Activated naive CD8-positive, alpha-beta T cell treated with anti-CD3 and anti-CD28 coated beads, Interleukin-2, amount 10 ng/mL, durations not matched to agents 7 days and 5 days (primary cell): ENCODE results near the gene SERTM2. TPM values are rescaled to one million over a fixed set of nuclear protein-coding genes. Genes with fewer than 3 reads are reported as not detected.
"Not testable (repeated sequence)": the region's sequence is repeated elsewhere in the genome, so short reads cannot be mapped to it uniquely, and the experiment has no call there.

ENCODE experiments used
- ATAC-seq: fragments of 150-1000 bp; cut with Tn5 transposase; one replicate; pipeline ENCODE4 v1.10.0; 2021; ENCODE audit warnings: low read depth, moderate library complexity
- POLR2A ChIA-PET: fragments of 350-600 bp; sonication (Branson Sonifier 250); formaldehyde crosslinking; loops from one replicate; lab custom pipeline; 2021; ENCODE audit warnings: antibody characterized with exemption; lab: Charles Lee
- DNase-seq: peaks from one replicate; pipeline ENCODE4 v3.0.0; 2021
- H3K27ac Mint-ChIP-seq: one replicate; pipeline ENCODE4 v1.8.0; 2022; ENCODE audit warnings: mild to moderate bottlenecking, mixed read lengths
- H3K27me3 Mint-ChIP-seq: one replicate; pipeline ENCODE4 v1.8.0; 2022; ENCODE audit warnings: mild to moderate bottlenecking, moderate library complexity, mixed read lengths
- H3K36me3 Mint-ChIP-seq: one replicate; pipeline ENCODE4 v1.8.0; 2021; ENCODE audit warnings: mild to moderate bottlenecking, mixed read lengths
- H3K4me1 Mint-ChIP-seq: one replicate; pipeline ENCODE4 v1.8.0; 2021; ENCODE audit warnings: mixed read lengths
- H3K4me3 Mint-ChIP-seq: one replicate; pipeline ENCODE4 v1.8.0; 2022; ENCODE audit warnings: mild to moderate bottlenecking, moderate library complexity, mixed read lengths
- H3K9me3 Mint-ChIP-seq: one replicate; pipeline ENCODE4 v1.8.0; 2021; ENCODE audit warnings: mixed read lengths
- total RNA-seq, 2 experiments: library from RNA; stranded (reverse); gene quantifications; one replicate each; pipeline ENCODE4 v1.2.3, GENCODE V29; 2021

The SERTM2 gene
- total RNA-seq, 2 experiments from 2014 or later = not detected

DNA sequence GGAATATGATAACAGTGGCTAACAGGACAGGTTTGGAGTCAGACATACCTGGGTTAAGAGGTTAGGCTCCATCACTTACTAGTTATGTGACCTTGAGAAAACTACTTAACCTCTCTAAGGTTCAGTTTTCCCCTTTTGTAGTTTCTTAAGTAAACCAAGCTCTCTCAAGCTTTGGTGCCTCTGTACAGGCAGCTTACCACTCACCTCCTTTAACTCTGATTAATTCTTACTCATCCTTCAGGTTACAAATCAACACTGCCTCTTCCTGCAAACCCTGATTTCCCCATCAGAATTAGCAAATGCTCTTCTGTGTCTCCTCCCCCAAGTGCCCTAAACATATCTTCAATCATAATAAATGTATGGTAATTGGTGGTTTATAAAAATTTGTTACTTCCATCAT is 3.5 kb upstream of the SERTM2 start:
- H3K9me3 Mint-ChIP-seq = no peaks in the 10 kb centered on the region
- peaks cover 9% of the 10 kb centered on the region for H3K27me3 Mint-ChIP-seq
- DNase-seq (no peak), ATAC-seq (no peak)
- no peak overlapping the region for H3K27ac Mint-ChIP-seq
- H3K4me1 Mint-ChIP-seq = peaks cover 2% of the 10 kb centered on the region
- no peaks in the 10 kb centered on the region for H3K36me3 Mint-ChIP-seq
- H3K4me3 Mint-ChIP-seq = no peak overlapping the region
- POLR2A ChIA-PET = no interaction called here

DNA sequence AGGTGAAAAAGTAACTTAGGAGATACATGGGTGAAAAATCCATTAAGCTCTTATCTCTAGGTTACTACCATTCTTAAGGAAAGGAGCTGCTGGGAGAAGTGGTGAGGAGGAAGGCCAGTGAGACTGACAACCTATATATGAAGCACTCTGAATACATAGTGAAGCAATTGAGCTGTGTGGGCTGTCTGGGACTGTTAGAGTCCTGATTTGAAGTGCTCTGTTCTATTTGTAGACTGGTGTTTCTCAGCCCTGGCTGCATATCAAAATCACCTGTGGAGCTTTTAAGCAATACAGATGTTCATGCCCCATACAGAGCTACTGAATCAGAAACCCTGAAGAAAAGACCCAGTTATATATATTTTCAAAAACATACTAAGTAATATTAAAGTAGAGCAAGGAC is 3.9 kb downstream of the SERTM2 start:
- H3K4me1 Mint-ChIP-seq = no peaks in the 10 kb centered on the region
- ATAC-seq = no peak
- no peaks in the 10 kb centered on the region for H3K27me3 Mint-ChIP-seq
- no peaks in the 10 kb centered on the region for H3K9me3 Mint-ChIP-seq
- DNase-seq = no peak
- H3K4me3 Mint-ChIP-seq = no peak overlapping the region
- no peaks in the 10 kb centered on the region for H3K36me3 Mint-ChIP-seq
- POLR2A ChIA-PET = no interaction called here
- H3K27ac Mint-ChIP-seq = no peak overlapping the region

DNA sequence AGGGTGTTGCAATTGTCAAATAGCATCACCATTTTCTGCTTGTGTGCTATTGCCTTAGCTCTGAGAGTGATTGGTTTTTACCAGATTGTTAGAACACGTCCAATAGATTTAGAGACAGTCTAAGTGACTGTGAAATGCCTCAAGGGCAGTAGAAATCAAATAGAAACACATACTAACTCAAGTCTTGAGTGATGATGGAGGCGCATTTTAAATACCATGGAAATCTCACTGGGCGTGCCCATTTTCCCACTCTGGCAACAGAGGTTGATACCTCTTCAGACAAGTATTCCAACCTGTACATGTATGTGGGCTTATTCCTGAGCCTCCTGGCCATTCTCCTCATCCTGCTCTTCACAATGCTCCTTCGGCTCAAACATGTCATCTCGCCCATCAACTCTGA is 7.2 kb downstream of the SERTM2 start:
- no peak for DNase-seq
- H3K4me1 Mint-ChIP-seq = no peaks in the 10 kb centered on the region
- POLR2A ChIA-PET = no interaction called here
- H3K36me3 Mint-ChIP-seq = no peaks in the 10 kb centered on the region
- ATAC-seq = no peak
- H3K4me3 Mint-ChIP-seq = no peak overlapping the region
- no peak overlapping the region for H3K27ac Mint-ChIP-seq
- H3K9me3 Mint-ChIP-seq = no peaks in the 10 kb centered on the region
- no peaks in the 10 kb centered on the region for H3K27me3 Mint-ChIP-seq

DNA sequence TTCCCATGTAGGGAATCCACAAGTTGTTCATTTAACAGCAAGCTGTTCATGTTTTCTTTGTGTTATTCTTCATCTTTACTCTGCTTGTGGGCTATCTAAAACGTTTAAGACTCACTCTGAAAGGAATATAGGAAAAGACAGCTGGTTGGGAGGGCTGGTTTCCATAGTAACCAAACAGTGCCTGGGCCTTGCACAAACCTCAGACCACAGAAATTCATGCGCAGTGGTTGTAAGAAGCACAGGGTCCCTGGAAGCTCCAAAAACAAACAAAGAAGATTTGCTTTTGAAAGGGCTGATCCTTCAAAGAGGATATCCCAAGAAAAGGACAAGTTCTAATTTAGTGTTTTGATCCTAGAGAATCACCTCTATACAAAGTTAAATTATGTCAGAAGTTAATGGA is 7.8 kb downstream of the SERTM2 start:
- Mint-ChIP-seq H3K9me3 (no peaks in the 10 kb centered on the region), H3K4me1 (no peaks in the 10 kb centered on the region), H3K36me3 (no peaks in the 10 kb centered on the region), H3K27me3 (no peaks in the 10 kb centered on the region), H3K27ac (no peak overlapping the region), H3K4me3 (no peak overlapping the region)
- POLR2A ChIA-PET = no interaction called here
- DNase-seq (no peak), ATAC-seq (no peak)

DNA sequence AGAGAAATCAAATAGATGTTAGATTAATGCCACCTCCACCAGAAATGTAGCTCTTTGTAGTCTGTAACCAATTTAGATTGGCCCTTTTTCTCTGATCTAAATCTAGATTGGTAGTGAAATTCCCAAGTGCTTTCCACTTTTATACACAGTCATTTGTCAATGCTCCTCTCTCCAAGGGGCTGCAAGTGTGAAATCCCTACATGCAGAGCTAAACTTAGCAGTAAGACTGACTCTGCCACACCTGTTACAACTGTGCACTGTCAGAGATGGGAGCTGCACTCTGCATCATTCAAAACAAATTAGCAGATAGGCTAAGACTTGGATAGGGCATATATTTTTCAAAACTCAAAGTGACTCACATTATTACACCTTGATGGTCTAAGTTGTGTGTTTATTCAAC is 9.1 kb downstream of the SERTM2 start:
- no peaks in the 10 kb centered on the region for H3K4me1 Mint-ChIP-seq
- POLR2A ChIA-PET = no interaction called here
- H3K9me3 Mint-ChIP-seq = no peaks in the 10 kb centered on the region
- H3K36me3 Mint-ChIP-seq = no peaks in the 10 kb centered on the region
- no peaks in the 10 kb centered on the region for H3K27me3 Mint-ChIP-seq
- no peak overlapping the region for H3K27ac Mint-ChIP-seq
- DNase-seq (no peak), ATAC-seq (no peak)
- no peak overlapping the region for H3K4me3 Mint-ChIP-seq

DNA sequence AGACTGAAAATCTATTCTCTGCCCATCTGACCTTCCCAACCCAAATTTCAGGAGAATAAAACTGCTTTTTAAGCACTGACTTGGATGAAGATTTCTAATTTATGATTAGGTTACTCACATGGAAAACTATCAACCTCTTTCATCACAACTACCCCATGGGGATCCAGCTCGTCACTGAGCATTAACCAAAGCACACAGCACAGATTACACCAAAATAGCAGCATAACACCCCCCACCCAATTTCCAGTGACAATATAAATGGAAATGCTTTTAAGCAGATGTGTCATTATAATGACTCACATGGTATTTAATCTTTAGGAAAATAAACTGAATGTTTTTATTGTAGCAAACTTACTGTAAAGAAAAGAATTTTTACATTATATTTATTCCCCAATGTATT is 9.7 kb downstream of the SERTM2 start:
- no peak overlapping the region for H3K4me3 Mint-ChIP-seq
- ATAC-seq (no peak), DNase-seq (no peak)
- POLR2A ChIA-PET = no interaction called here
- no peaks in the 10 kb centered on the region for H3K27me3 Mint-ChIP-seq
- H3K4me1 Mint-ChIP-seq = no peaks in the 10 kb centered on the region
- H3K36me3 Mint-ChIP-seq = no peaks in the 10 kb centered on the region
- no peaks in the 10 kb centered on the region for H3K9me3 Mint-ChIP-seq
- no peak overlapping the region for H3K27ac Mint-ChIP-seq

DNA sequence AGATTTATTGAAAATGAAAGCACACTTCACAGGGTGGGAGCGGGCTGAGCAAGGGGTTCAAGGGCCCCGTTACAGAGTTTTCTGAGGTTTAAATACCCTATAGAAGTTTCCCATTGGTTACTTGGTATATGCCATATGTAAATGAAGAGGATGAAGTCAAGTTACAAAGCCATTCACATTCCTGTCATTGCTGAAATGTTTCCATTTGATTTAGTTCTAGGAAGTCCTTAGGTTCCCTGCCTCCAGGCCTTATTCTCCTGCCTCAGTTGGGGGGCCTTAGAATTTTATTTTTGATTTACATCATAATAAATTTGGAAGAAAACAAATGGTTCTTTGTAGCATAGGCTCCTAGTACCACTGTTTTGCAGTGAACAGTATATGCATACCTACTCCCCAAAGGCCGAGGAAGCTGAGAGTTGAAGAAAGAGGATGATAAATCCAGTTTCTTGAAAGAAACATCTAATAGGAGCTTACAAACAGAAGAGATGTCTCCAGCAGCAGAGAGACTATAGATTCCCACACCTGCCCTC is 31.8 kb downstream of the SERTM2 start:
- Mint-ChIP-seq H3K27me3 (no peaks in the 10 kb centered on the region), H3K4me1 (no peaks in the 10 kb centered on the region), H3K4me3 (no peak overlapping the region), H3K27ac (no peak overlapping the region), H3K9me3 (no peaks in the 10 kb centered on the region), H3K36me3 (no peaks in the 10 kb centered on the region)
- DNase-seq (no peak), ATAC-seq (no peak)
- POLR2A ChIA-PET = no interaction called here

DNA sequence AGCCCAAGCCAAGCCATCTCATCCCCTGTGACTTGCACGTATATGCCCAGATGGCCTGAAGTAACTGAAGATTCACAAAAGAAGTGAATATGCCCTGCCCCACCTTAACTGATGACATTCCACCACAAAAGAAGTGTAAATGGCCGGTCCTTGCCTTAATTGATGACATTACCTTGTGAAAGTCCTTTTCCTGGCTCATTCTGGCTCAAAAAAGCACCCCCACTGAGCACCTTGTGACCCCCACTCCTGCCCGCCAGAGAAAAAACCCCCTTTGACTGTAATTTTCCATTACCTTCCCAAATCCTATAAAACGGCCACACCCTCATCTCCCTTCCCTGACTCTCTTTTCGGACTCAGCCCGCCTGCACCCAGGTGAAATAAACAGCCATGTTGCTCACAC is 37.8 kb downstream of the SERTM2 start:
- POLR2A ChIA-PET, DNase-seq, H3K4me1 Mint-ChIP-seq, H3K9me3 Mint-ChIP-seq, ATAC-seq, H3K36me3 Mint-ChIP-seq, H3K27me3 Mint-ChIP-seq, H3K4me3 Mint-ChIP-seq, H3K27ac Mint-ChIP-seq: not testable (repeated sequence)

DNA sequence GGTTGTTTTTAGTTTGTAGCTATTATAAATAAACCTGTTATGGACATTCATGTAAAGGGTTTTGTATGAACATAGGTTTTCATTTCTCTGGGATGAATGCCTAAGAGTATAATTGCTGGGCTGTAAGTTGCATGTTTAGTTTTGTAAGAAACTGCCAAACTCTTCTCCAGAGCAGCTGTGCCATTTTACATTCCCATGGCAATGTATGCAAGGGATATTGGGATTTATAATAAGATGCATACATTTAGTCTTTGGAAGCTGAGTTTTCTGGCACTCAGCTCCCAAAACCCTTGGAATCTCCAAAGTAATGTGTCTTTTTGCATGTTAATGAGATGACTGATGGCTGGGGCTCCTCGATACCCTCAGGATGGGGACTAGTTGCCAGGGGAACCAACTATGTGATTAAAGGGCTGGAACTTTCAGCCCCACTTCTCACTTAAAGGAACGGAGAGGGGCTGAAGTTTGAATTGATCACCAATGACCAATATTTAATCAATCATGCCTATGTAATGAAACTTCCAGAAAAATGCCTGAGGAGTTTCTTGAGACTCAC is 44.0 kb downstream of the SERTM2 start:
- Mint-ChIP-seq H3K9me3 (no peaks in the 10 kb centered on the region), H3K4me3 (no peak overlapping the region), H3K27ac (no peak overlapping the region), H3K36me3 (no peaks in the 10 kb centered on the region), H3K4me1 (no peaks in the 10 kb centered on the region), H3K27me3 (no peaks in the 10 kb centered on the region)
- no peak for DNase-seq
- POLR2A ChIA-PET = no interaction called here
- no peak for ATAC-seq

DNA sequence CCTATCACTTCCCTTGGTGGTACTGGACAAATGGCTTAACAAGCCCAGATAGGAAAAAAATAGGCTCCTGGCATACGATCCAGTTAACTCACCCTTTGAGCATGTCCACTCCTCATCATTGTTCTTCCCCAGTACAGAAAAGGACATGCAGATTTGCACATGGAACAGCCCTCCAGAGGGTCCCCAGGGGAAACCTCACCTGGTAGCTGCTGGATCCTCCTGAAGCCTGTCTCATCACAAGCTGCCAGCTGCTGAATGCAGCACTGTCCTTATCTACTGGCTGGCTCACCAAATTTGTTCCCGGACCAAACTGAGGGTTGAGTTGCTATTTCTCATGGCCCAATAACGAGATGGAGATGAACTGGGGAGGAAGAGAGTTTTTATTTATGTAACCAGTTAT is 49.4 kb downstream of the SERTM2 start:
- POLR2A ChIA-PET = no interaction called here
- no peaks in the 10 kb centered on the region for H3K27me3 Mint-ChIP-seq
- H3K9me3 Mint-ChIP-seq = no peaks in the 10 kb centered on the region
- no peaks in the 10 kb centered on the region for H3K4me1 Mint-ChIP-seq
- no peaks in the 10 kb centered on the region for H3K36me3 Mint-ChIP-seq
- H3K27ac Mint-ChIP-seq = no peak overlapping the region
- DNase-seq (no peak), ATAC-seq (no peak)
- no peak overlapping the region for H3K4me3 Mint-ChIP-seq

DNA sequence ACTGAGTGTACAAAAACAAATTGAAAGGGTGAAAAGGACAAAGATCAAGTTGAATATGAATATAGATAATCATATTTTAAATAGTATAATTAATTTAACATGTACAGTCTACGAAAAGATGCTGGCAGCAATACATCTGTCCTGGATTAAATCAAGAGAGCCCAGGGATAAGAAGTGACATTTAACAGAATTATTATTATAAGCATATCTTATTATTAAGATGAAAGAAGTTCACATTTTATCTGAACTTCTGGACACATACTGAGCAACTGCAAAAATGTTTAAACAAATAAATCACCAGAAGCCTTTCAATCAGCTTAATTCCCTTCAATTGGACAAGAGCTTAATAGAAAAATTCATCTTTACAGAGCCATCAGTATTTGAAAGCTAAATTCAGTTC is 50.4 kb downstream of the SERTM2 start:
- POLR2A ChIA-PET = no interaction called here
- no peak overlapping the region for H3K4me3 Mint-ChIP-seq
- H3K4me1 Mint-ChIP-seq = no peaks in the 10 kb centered on the region
- no peak overlapping the region for H3K27ac Mint-ChIP-seq
- ATAC-seq (no peak), DNase-seq (no peak)
- H3K36me3 Mint-ChIP-seq = no peaks in the 10 kb centered on the region
- no peaks in the 10 kb centered on the region for H3K9me3 Mint-ChIP-seq
- H3K27me3 Mint-ChIP-seq = no peaks in the 10 kb centered on the region

DNA sequence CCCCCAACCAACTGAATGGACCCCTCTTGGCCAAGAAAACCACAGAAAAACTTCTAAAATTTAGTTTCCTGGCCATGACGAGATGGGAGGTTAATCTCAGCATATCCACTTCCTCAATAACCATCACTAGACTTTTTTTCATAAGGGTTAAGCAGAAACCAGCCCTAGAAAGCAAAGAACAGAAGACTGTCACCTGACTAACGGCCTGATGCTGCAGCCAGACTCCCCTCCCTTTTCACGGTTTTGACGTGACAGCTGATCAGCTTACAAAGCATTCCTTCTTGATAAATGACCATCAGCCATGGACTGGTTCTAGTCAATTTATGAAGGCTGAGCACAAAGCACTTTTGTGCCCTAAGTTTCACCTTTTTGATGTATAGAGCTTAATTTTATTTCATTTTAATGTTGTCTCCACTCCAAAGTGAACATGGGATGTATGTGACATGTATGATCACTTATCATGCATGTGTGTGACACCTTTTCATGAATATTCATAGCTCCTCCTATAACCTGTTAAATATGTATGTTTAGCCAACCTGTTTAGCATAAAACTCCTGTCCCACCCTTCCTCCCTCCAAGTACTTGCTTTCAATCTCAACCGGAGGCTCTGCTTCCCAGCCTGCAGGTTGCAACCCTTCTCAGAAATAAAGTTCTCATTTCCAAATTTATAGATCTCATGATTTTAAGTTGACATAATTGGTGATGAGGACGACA is 56.3 kb downstream of the SERTM2 start:
- no peaks in the 10 kb centered on the region for H3K27me3 Mint-ChIP-seq
- POLR2A ChIA-PET = no interaction called here
- no peaks in the 10 kb centered on the region for H3K9me3 Mint-ChIP-seq
- H3K4me3 Mint-ChIP-seq = no peak overlapping the region
- DNase-seq (no peak), ATAC-seq (no peak)
- H3K4me1 Mint-ChIP-seq = no peaks in the 10 kb centered on the region
- no peak overlapping the region for H3K27ac Mint-ChIP-seq
- H3K36me3 Mint-ChIP-seq = no peaks in the 10 kb centered on the region

DNA sequence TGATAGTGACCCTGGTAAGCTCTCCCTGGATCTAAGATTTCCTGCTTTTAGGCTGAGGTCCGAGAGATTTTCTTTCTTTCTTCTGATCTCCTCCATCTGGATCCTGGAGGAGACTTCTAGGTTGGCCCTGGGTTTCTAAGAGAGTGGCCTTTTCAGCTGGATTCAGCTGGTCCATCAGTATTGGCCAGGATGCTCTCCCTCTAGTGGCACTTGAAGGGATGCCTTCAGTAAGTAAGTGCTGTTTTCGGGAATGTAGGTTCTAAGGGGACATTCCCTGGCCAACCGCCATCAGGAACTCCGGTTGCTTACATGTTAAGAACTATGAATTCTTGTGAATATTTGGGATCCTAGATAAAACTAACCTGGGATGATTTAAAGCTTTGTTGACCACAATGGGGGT is 56.9 kb downstream of the SERTM2 start:
- H3K4me3 Mint-ChIP-seq = no peak overlapping the region
- no peaks in the 10 kb centered on the region for H3K9me3 Mint-ChIP-seq
- no peak overlapping the region for H3K27ac Mint-ChIP-seq
- H3K36me3 Mint-ChIP-seq = no peaks in the 10 kb centered on the region
- no peaks in the 10 kb centered on the region for H3K4me1 Mint-ChIP-seq
- no peaks in the 10 kb centered on the region for H3K27me3 Mint-ChIP-seq
- no peak for ATAC-seq
- POLR2A ChIA-PET = no interaction called here
- DNase-seq = no peak

DNA sequence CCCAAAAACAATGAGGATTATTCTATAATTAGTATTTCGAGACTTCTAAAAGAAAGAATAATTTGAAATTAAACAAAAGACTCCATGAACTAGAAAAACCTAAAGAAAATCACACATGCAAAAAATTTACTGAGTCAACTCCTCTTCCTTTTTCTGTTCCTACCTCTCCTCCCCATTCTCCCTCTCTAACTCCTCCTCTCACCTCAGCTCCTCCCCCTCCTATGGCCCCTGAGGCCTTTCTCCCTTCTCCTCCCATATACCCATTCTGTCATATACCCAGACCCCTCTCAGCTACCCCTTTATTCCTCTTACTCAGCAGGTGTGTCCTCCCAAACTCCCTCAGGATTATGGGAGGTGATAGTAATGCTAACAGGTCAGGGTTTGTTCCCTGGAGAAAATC is 57.4 kb downstream of the SERTM2 start:
- POLR2A ChIA-PET = no interaction called here
- H3K4me3 Mint-ChIP-seq = no peak overlapping the region
- H3K9me3 Mint-ChIP-seq = no peaks in the 10 kb centered on the region
- no peak for DNase-seq
- no peaks in the 10 kb centered on the region for H3K36me3 Mint-ChIP-seq
- H3K4me1 Mint-ChIP-seq = no peaks in the 10 kb centered on the region
- no peak overlapping the region for H3K27ac Mint-ChIP-seq
- H3K27me3 Mint-ChIP-seq = no peaks in the 10 kb centered on the region
- ATAC-seq = no peak
